ENCODE data around the gene IGDCC3.
"Not testable (repeated sequence)": the region's sequence is repeated elsewhere in the genome, so short reads cannot be mapped to it uniquely, and the experiment has no call there.

The IGDCC3 gene

DNA sequence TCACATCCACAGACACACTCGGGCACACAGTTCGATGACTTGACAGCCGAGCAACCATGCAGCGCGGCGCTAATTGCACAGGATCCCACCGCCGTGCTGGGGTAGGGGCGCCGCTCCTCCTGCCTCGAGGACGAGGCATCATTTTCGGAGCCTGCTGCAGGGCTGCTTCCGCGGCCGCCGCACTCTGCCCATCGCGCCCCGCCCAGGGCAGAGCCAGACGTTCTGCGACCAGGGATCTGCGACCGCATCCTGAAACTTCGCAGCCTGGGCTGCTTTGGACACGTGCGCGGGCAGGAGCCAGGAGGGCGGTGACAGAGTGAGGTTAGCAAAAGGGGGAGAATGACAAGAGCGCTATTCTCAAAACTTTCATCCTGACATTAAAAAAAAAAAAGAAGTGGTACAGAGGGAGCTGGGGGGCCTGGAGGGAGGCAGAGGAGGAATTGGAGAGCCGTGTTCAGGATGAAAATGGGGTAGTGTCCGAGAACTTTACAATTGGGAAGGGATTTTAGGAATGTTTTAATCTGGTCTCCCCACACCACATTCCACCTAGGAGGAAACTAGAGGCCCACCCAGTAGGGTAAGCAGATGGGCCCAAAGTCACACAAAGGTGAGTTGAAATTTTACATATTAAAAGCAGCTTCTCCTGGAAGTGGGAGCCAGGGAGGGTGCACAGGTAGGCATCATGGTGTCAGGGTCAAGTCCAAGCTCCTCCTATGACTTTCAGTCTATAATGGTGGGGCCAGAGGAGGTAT lies 15.9 kb downstream of the IGDCC3 start:
- TF ChIP-seq CTCF (IDR thresholded peaks at IDR 0.05; ENCODE audit: low read depth, low read length) (no peak), MYC (IDR thresholded peaks at IDR 0.05; ENCODE audit: low read depth, low read length) (no peak), POLR2A (IDR thresholded peaks at IDR 0.05; ENCODE audit: extremely low read depth, insufficient read length) (no peak)
- TF ChIP-seq, protein P1, sequence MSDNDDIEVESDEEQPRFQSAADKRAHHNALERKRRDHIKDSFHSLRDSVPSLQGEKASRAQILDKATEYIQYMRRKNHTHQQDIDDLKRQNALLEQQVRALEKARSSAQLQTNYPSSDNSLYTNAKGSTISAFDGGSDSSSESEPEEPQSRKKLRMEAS (IDR thresholded peaks at IDR 0.05; ENCODE audit: low read depth, low read length): no peak
- no peak overlapping the region for H3K4me3 ChIP-seq (ENCODE audit: low read depth, low read length)
- DNase-seq (ENCODE audit: low read depth): no peak

DNA sequence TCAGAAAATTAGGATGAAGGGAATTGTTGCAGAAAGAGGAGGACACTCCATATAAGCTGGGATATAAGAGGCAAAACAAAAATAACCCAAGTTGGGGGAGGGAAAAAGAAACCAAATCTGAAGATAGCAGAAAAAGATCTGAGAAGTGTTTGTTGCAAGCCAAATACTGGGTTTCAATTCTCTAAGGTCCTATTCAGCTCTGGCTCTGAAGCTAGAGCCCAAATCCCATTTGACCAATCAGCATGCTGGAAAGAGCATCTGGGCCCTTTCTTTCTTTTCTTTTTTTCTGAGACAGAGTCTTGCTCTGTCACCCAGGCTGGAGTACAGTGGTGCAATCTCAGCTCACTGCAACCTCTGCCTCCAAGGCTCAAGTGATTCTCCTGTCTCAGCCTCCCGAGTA lies 17.3 kb downstream of the IGDCC3 start:
- TF ChIP-seq CTCF (IDR thresholded peaks at IDR 0.05; ENCODE audit: low read depth, low read length): no peak
- TF ChIP-seq, protein P1 (IDR thresholded peaks at IDR 0.05; ENCODE audit: low read depth, low read length): no peak
- TF ChIP-seq POLR2A (IDR thresholded peaks at IDR 0.05; ENCODE audit: extremely low read depth, insufficient read length): no peak
- no peak for TF ChIP-seq MYC (IDR thresholded peaks at IDR 0.05; ENCODE audit: low read depth, low read length)
- DNase-seq (ENCODE audit: low read depth): no peak

GRCh38 chr15:65355988-65356353 lies 21.8 kb downstream of the IGDCC3 start:
- DNase-seq (ENCODE audit: low read depth): no peak
- H3K4me3 ChIP-seq (ENCODE audit: low read depth, low read length): no peak overlapping the region
- TF ChIP-seq, protein P1 (IDR thresholded peaks at IDR 0.05; ENCODE audit: low read depth, low read length): no peak
- no peak for TF ChIP-seq CTCF (IDR thresholded peaks at IDR 0.05; ENCODE audit: low read depth, low read length)
- TF ChIP-seq MYC (IDR thresholded peaks at IDR 0.05; ENCODE audit: low read depth, low read length): no peak
- no peak for TF ChIP-seq POLR2A (IDR thresholded peaks at IDR 0.05; ENCODE audit: extremely low read depth, insufficient read length)

More for the DNA sequence above, 17.3 kb downstream of the IGDCC3 start:
- H3K4me3 ChIP-seq (ENCODE audit: low read depth, low read length): no peak overlapping the region

DNA sequence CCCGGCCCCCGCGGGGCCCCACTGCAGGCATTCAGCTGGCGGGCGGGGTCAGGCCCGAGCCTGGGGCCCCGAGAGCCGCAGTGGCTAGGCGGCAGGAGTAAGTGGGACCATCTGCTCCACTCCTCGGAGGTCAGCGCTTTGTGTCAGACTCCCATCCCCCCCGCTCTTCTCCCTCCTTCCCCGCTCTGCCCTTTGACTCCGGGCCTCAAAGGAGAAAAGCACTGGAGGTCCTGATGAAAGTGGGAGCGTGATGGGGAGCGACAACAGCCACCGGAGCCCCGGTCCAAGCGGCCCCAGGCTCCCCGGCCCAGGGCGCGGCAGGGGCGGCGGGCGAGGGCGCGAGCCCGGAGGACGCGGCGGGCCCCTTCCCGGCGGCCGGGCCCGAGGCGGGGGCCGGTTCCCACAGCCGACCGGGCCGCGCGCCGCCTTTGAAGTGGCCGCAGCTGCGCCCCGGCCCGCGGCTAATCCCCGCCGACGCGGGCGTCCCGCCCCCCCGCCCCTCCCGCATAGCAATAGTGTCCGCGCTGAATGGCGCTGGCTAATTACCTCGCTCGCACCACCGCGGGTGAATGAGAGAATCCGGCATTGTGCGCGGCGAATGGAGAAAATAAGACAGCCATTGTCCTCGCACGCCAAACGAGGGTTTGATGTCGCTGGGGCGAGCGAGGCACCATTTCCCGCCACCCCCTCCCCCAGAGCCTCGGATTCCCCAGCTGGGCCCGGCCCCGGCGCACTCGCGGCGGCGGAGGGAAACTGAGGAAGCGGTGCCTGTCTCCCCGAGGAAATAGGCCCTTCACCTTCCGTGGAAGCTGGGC lies 22.4 kb downstream of the IGDCC3 start:
- no peak overlapping the region for H3K4me3 ChIP-seq (ENCODE audit: low read depth, low read length)
- TF ChIP-seq POLR2A (IDR thresholded peaks at IDR 0.05; ENCODE audit: extremely low read depth, insufficient read length) (no peak), CTCF (IDR thresholded peaks at IDR 0.05; ENCODE audit: low read depth, low read length) (no peak), MYC (IDR thresholded peaks at IDR 0.05; ENCODE audit: low read depth, low read length) (no peak)
- TF ChIP-seq, protein P1 (IDR thresholded peaks at IDR 0.05; ENCODE audit: low read depth, low read length): no peak
- DNase-seq (ENCODE audit: low read depth): no peak

DNA sequence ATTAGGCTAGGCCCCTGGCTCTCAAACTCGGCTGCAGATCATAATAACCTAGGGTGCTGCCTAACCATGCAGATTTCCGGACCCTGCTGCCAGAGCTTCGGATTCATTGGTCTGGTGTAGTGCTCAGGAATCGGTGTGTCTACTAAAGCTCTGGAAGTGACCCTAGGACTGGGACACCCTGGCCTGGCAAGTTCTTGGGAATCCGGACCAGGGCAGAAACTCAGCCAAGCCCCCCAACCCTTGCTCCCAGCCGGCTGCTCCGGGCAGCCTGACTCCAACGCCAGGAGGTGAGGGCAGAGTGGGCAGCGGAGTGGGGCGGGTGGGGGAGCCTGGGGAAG lies 23.0 kb downstream of the IGDCC3 start:
- TF ChIP-seq MYC (IDR thresholded peaks at IDR 0.05; ENCODE audit: low read depth, low read length) (no peak), POLR2A (IDR thresholded peaks at IDR 0.05; ENCODE audit: extremely low read depth, insufficient read length) (no peak), CTCF (IDR thresholded peaks at IDR 0.05; ENCODE audit: low read depth, low read length) (no peak)
- TF ChIP-seq, protein P1 (IDR thresholded peaks at IDR 0.05; ENCODE audit: low read depth, low read length): no peak
- no peak for DNase-seq (ENCODE audit: low read depth)
- H3K4me3 ChIP-seq (ENCODE audit: low read depth, low read length): no peak overlapping the region

DNA sequence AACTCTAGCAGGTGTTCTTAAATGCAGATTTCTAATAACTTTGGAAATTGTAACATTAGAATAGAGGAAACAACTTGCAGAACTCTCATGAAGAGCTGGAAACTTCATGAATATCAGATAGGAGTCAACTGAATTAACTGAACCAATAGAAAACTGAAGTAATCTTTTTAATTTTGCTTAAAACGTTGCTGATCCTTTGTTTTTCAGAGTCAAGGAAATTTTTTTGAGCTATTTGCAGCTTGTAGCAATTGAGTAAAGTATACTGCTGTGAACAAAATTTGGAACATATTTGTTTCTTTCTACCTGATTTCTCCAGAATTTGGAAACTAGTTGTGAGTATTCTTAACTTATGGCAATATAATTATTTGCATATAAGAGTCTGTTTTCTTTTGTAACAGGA lies 25.8 kb downstream of the IGDCC3 start:
- H3K4me3 ChIP-seq (ENCODE audit: low read depth, low read length); DNase-seq (ENCODE audit: low read depth): not testable (repeated sequence)

All from NB4 (cell line).